HEK293 (cell line): ENCODE data around the gene SOX11.

Experiments
- CTCF ChIA-PET: fragments of 350-600 bp; formaldehyde crosslinking; extraction: SDS; loops from one replicate; lab custom pipeline; 2021; ENCODE audit warnings: antibody characterized with exemption; lab: Yijun Ruan, JAX
- POLR2A ChIA-PET: fragments of 300-600 bp; formaldehyde crosslinking; extraction: SDS; loops from one replicate; lab custom pipeline; 2020; ENCODE audit warnings: antibody characterized with exemption, inconsistent platforms; lab: Yijun Ruan, JAX
- H3K27ac ChIP-seq: fragments of 200-500 bp; sonication (Bioruptor generic); 2 replicates; pipeline ENCODE4 v1.5.1; 2014; ENCODE audit warnings: low read depth, low read length, control low read depth, inconsistent platforms; ENCODE audit errors: extremely low read depth
- H3K36me3 ChIP-seq, 2 experiments: fragments of 200-500 bp in 1 of 2; sonication (Bioruptor generic) in 1 of 2; 1 replicate in 1 of 2; 2 replicates in 1 of 2; pipeline ENCODE4 v1.5.1; 2014 to 2017; ENCODE audit warnings: inconsistent platforms in 2 of 2, low read length in 2 of 2; ENCODE audit not compliant: control insufficient read depth in 2 of 2, insufficient read depth in 1 of 2
- H3K4me1 ChIP-seq: fragments of 200-500 bp; sonication (Bioruptor generic); 2 replicates; pipeline ENCODE4 v1.5.1; 2014; ENCODE audit warnings: mild to moderate bottlenecking, low read length, inconsistent platforms; ENCODE audit not compliant: control insufficient read depth, insufficient read depth
- H3K4me3 ChIP-seq: 2 replicates; pipeline ENCODE4 v1.5.1; 2011; ENCODE audit warnings: low read depth, mild to moderate bottlenecking, control low read depth, low read length, moderate library complexity
- H3K9me3 ChIP-seq: fragments of 200-500 bp; sonication (Bioruptor generic); 2 replicates; pipeline ENCODE4 v1.5.1; 2014; ENCODE audit warnings: low read depth, low read length, inconsistent platforms; ENCODE audit not compliant: control insufficient read depth, insufficient read depth
- BCL11B ChIP-seq: fragments of 450-650 bp; formaldehyde crosslinking; IDR thresholded peaks from 2 replicates; pipeline ENCODE4 v1.5.1; 2016; ENCODE audit warnings: low read depth, missing biosample characterization, missing genetic modification characterization
- GLIS1 ChIP-seq: fragments of 450-650 bp; formaldehyde crosslinking; IDR thresholded peaks from 2 replicates; pipeline ENCODE4 v1.5.1; 2016; ENCODE audit warnings: missing biosample characterization, missing genetic modification characterization
- GLIS2 ChIP-seq: fragments of 450-650 bp; formaldehyde crosslinking; IDR thresholded peaks from 2 replicates; pipeline ENCODE4 v1.5.1; 2016; ENCODE audit warnings: missing biosample characterization, missing genetic modification characterization
- KLF16 ChIP-seq: fragments of 450-650 bp; formaldehyde crosslinking; IDR thresholded peaks from 2 replicates; pipeline ENCODE4 v1.5.1; 2017; ENCODE audit warnings: missing biosample characterization, missing genetic modification characterization
- MYNN ChIP-seq: fragments of 450-650 bp; formaldehyde crosslinking; IDR thresholded peaks from 2 replicates; pipeline ENCODE4 v1.5.1; 2016; ENCODE audit warnings: missing biosample characterization, missing genetic modification characterization, borderline replicate concordance
- OSR2 ChIP-seq: fragments of 450-650 bp; formaldehyde crosslinking; IDR thresholded peaks from 2 replicates; pipeline ENCODE4 v1.5.1; 2016; ENCODE audit warnings: missing biosample characterization, missing genetic modification characterization
- OVOL3 ChIP-seq: fragments of 450-650 bp; formaldehyde crosslinking; IDR thresholded peaks from 2 replicates; pipeline ENCODE4 v1.5.1; 2016; ENCODE audit warnings: missing biosample characterization, missing genetic modification characterization
- ZBTB7A ChIP-seq: fragments of 450-650 bp; formaldehyde crosslinking; IDR thresholded peaks from 2 replicates; pipeline ENCODE4 v1.5.1; 2016; ENCODE audit warnings: low read depth, missing biosample characterization, missing genetic modification characterization
- ZEB2 ChIP-seq: fragments of 450-650 bp; formaldehyde crosslinking; IDR thresholded peaks from 2 replicates; pipeline ENCODE4 v1.5.1; 2016; ENCODE audit warnings: missing biosample characterization, missing genetic modification characterization
- ZNF132 ChIP-seq: fragments of 450-650 bp; formaldehyde crosslinking; IDR thresholded peaks from 2 replicates; pipeline ENCODE4 v1.5.1; 2017; ENCODE audit warnings: missing biosample characterization, missing genetic modification characterization, borderline replicate concordance
- ZNF19 ChIP-seq: fragments of 450-650 bp; formaldehyde crosslinking; IDR thresholded peaks from 2 replicates; pipeline ENCODE4; 2016; ENCODE audit warnings: missing biosample characterization, missing genetic modification characterization, low read depth
- ZNF239 ChIP-seq: fragments of 450-650 bp; formaldehyde crosslinking; IDR thresholded peaks from 2 replicates; pipeline ENCODE4 v1.5.1; 2016; ENCODE audit warnings: missing biosample characterization, missing genetic modification characterization
- ZNF248 ChIP-seq: fragments of 450-650 bp; formaldehyde crosslinking; IDR thresholded peaks from 2 replicates; pipeline ENCODE4 v1.5.1; 2017; ENCODE audit warnings: missing biosample characterization, missing genetic modification characterization
- ZNF302 ChIP-seq: fragments of 450-650 bp; formaldehyde crosslinking; IDR thresholded peaks from 2 replicates; pipeline ENCODE4 v1.5.1; 2016; ENCODE audit warnings: missing biosample characterization, missing genetic modification characterization, low read depth
- ZNF311 ChIP-seq: fragments of 450-650 bp; formaldehyde crosslinking; IDR thresholded peaks from 2 replicates; pipeline ENCODE4 v1.5.1; 2017; ENCODE audit warnings: missing biosample characterization, missing genetic modification characterization, borderline replicate concordance
- ZNF341 ChIP-seq: fragments of 450-650 bp; formaldehyde crosslinking; IDR thresholded peaks from 2 replicates; pipeline ENCODE4; 2016; ENCODE audit warnings: low read depth, missing biosample characterization, missing genetic modification characterization
- ZNF585B ChIP-seq: fragments of 450-650 bp; formaldehyde crosslinking; IDR thresholded peaks from 2 replicates; pipeline ENCODE4 v1.5.1; 2016; ENCODE audit warnings: missing biosample characterization, missing genetic modification characterization
- ZNF596 ChIP-seq: fragments of 450-650 bp; IDR thresholded peaks from 2 replicates; pipeline ENCODE4 v1.5.0; 2018; ENCODE audit warnings: missing biosample characterization, mild to moderate bottlenecking, missing genetic modification characterization, moderate library complexity
- ZNF776 ChIP-seq: fragments of 450-650 bp; formaldehyde crosslinking; IDR thresholded peaks from 2 replicates; pipeline ENCODE4 v1.5.0; 2017; ENCODE audit warnings: missing biosample characterization, missing genetic modification characterization, borderline replicate concordance
- ZNF792 ChIP-seq: fragments of 450-650 bp; formaldehyde crosslinking; IDR thresholded peaks from 2 replicates; pipeline ENCODE4 v1.5.1; 2016; ENCODE audit warnings: missing biosample characterization, missing genetic modification characterization
- ZSCAN16 ChIP-seq: fragments of 450-650 bp; formaldehyde crosslinking; IDR thresholded peaks from 2 replicates; pipeline ENCODE4 v1.5.1; 2016; ENCODE audit warnings: missing biosample characterization, missing genetic modification characterization
- TF ChIP-seq, protein P1 (sequence below): fragments of 450-650 bp; formaldehyde crosslinking; IDR thresholded peaks from 2 replicates; pipeline ENCODE4; 2016; ENCODE audit warnings: missing biosample characterization, missing genetic modification characterization
- TF ChIP-seq, protein P2 (sequence below): sonication (generic); formaldehyde crosslinking; IDR thresholded peaks from 2 replicates; pipeline ENCODE4 v1.8.1; 2022; ENCODE audit warnings: mild to moderate bottlenecking, moderate library complexity, missing genetic modification reagents
- TF ChIP-seq, protein P3 (sequence below): fragments of 450-650 bp; formaldehyde crosslinking; IDR thresholded peaks from 2 replicates; pipeline ENCODE4 v1.5.1; 2017; ENCODE audit warnings: missing biosample characterization, missing genetic modification characterization
- TF ChIP-seq, protein P4 (sequence below): fragments of 450-650 bp; formaldehyde crosslinking; IDR thresholded peaks from 2 replicates; pipeline ENCODE4 v1.5.1; 2016; ENCODE audit warnings: missing biosample characterization, missing genetic modification characterization
- TF ChIP-seq, protein P5 (sequence below): fragments of 450-650 bp; formaldehyde crosslinking; conservative IDR thresholded peaks from 2 replicates; pipeline ENCODE4 v1.5.1; 2016; ENCODE audit warnings: low read depth, missing biosample characterization, missing genetic modification characterization
- TF ChIP-seq, protein P6 (sequence below): fragments of 450-650 bp; formaldehyde crosslinking; IDR thresholded peaks from 2 replicates; pipeline ENCODE4 v1.5.1; 2017; ENCODE audit warnings: missing biosample characterization, missing genetic modification characterization

SOX11 gene

DNA sequence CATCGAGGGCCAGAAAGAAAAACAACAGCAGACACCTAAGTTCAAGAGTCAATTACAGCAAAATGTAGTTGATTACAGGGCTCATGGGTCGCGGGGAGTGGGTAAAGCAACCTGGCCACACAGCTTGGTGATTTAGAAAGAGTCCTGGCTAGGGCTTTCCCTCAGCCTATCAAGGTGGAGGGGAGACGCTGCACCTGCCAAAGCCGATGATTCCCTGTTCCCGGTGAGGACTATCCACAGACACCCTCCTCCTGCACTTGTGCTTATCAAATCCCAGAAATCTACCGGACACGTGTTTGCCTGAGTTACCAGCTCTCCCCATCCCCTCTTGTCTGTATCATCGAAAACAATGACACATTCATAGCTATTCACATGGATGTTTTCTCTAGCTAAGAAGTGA lies 7.0 kb upstream of the SOX11 start:
- TF ChIP-seq ZNF248 (tag by site-specific recombination) = no peak
- no peak for TF ChIP-seq KLF16 (tag by site-specific recombination)
- TF ChIP-seq ZNF596 = no peak
- no peak for TF ChIP-seq OSR2 (tag by site-specific recombination)
- no peak for TF ChIP-seq ZBTB7A
- TF ChIP-seq, protein P1, sequence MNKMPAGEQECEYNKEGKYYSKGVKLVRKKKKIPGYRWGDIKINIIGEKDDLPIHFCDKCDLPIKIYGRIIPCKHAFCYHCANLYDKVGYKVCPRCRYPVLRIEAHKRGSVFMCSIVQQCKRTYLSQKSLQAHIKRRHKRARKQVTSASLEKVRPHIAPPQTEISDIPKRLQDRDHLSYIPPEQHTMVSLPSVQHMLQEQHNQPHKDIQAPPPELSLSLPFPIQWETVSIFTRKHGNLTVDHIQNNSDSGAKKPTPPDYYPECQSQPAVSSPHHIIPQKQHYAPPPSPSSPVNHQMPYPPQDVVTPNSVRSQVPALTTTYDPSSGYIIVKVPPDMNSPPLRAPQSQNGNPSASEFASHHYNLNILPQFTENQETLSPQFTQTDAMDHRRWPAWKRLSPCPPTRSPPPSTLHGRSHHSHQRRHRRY (tag by site-specific recombination) = no peak
- TF ChIP-seq, protein P2, sequence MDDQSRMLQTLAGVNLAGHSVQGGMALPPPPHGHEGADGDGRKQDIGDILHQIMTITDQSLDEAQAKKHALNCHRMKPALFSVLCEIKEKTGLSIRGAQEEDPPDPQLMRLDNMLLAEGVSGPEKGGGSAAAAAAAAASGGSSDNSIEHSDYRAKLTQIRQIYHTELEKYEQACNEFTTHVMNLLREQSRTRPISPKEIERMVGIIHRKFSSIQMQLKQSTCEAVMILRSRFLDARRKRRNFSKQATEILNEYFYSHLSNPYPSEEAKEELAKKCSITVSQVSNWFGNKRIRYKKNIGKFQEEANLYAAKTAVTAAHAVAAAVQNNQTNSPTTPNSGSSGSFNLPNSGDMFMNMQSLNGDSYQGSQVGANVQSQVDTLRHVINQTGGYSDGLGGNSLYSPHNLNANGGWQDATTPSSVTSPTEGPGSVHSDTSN = no peak
- TF ChIP-seq ZNF19 (tag by site-specific recombination) = no peak
- no peak for TF ChIP-seq ZNF132 (tag by site-specific recombination)
- no peak for TF ChIP-seq ZNF776 (tag by site-specific recombination)
- no peak for TF ChIP-seq MYNN
- TF ChIP-seq BCL11B = no peak
- no peak for TF ChIP-seq GLIS2 (tag by site-specific recombination)
- no peak for TF ChIP-seq ZNF341 (tag by site-specific recombination)
- no peak for TF ChIP-seq ZSCAN16 (tag by site-specific recombination)
- no peak for TF ChIP-seq GLIS1 (tag by site-specific recombination)
- TF ChIP-seq, protein P3, sequence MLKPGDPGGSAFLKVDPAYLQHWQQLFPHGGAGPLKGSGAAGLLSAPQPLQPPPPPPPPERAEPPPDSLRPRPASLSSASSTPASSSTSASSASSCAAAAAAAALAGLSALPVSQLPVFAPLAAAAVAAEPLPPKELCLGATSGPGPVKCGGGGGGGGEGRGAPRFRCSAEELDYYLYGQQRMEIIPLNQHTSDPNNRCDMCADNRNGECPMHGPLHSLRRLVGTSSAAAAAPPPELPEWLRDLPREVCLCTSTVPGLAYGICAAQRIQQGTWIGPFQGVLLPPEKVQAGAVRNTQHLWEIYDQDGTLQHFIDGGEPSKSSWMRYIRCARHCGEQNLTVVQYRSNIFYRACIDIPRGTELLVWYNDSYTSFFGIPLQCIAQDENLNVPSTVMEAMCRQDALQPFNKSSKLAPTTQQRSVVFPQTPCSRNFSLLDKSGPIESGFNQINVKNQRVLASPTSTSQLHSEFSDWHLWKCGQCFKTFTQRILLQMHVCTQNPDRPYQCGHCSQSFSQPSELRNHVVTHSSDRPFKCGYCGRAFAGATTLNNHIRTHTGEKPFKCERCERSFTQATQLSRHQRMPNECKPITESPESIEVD (tag by site-specific recombination) = no peak
- no peaks in the 10 kb centered on the region for H3K9me3 ChIP-seq
- H3K27ac ChIP-seq = no peak overlapping the region
- CTCF ChIA-PET = no interaction called here
- no peak overlapping the region for H3K4me3 ChIP-seq
- POLR2A ChIA-PET = no interaction called here
- no peaks in the 10 kb centered on the region for H3K36me3 ChIP-seq
- H3K4me1 ChIP-seq = no peaks in the 10 kb centered on the region

DNA sequence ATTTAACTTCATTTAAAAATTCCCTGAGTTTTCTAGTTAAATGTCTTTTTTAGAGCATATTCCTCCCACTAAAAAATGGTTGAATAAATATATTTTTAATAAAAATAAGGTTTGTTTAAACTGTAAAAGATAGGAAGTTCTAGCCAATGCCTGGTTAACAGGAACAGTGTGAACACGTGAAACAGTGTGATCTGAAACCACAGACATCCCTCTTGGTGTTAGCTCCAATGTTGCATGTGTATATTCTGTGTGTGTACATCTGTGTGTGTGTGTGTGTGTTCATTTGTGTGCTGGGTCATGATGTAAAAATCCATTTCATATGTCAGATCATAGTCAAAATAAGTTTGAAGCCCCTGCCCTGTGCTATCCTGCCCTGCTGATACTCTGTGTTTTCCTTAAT lies 6.1 kb upstream of the SOX11 start:
- CTCF ChIA-PET = no interaction called here
- Histone ChIP-seq H3K4me1 (no peaks in the 10 kb centered on the region), H3K9me3 (no peaks in the 10 kb centered on the region), H3K27ac (no peak overlapping the region), H3K4me3 (no peak overlapping the region), H3K36me3 (no peaks in the 10 kb centered on the region)
- POLR2A ChIA-PET = no interaction called here
- TF ChIP-seq ZNF585B (tag by site-specific recombination) (no peak), ZNF792 (tag by site-specific recombination) (no peak), ZEB2 (tag by site-specific recombination) (no peak), OVOL3 (tag by site-specific recombination) (no peak), ZNF239 (tag by site-specific recombination) (no peak), ZNF311 (tag by site-specific recombination) (no peak), ZNF302 (no peak), MYNN (no peak)
- TF ChIP-seq, protein P4, sequence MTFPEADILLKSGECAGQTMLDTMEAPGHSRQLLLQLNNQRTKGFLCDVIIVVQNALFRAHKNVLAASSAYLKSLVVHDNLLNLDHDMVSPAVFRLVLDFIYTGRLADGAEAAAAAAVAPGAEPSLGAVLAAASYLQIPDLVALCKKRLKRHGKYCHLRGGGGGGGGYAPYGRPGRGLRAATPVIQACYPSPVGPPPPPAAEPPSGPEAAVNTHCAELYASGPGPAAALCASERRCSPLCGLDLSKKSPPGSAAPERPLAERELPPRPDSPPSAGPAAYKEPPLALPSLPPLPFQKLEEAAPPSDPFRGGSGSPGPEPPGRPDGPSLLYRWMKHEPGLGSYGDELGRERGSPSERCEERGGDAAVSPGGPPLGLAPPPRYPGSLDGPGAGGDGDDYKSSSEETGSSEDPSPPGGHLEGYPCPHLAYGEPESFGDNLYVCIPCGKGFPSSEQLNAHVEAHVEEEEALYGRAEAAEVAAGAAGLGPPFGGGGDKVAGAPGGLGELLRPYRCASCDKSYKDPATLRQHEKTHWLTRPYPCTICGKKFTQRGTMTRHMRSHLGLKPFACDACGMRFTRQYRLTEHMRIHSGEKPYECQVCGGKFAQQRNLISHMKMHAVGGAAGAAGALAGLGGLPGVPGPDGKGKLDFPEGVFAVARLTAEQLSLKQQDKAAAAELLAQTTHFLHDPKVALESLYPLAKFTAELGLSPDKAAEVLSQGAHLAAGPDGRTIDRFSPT (tag by site-specific recombination) = no peak
- TF ChIP-seq, protein P5, sequence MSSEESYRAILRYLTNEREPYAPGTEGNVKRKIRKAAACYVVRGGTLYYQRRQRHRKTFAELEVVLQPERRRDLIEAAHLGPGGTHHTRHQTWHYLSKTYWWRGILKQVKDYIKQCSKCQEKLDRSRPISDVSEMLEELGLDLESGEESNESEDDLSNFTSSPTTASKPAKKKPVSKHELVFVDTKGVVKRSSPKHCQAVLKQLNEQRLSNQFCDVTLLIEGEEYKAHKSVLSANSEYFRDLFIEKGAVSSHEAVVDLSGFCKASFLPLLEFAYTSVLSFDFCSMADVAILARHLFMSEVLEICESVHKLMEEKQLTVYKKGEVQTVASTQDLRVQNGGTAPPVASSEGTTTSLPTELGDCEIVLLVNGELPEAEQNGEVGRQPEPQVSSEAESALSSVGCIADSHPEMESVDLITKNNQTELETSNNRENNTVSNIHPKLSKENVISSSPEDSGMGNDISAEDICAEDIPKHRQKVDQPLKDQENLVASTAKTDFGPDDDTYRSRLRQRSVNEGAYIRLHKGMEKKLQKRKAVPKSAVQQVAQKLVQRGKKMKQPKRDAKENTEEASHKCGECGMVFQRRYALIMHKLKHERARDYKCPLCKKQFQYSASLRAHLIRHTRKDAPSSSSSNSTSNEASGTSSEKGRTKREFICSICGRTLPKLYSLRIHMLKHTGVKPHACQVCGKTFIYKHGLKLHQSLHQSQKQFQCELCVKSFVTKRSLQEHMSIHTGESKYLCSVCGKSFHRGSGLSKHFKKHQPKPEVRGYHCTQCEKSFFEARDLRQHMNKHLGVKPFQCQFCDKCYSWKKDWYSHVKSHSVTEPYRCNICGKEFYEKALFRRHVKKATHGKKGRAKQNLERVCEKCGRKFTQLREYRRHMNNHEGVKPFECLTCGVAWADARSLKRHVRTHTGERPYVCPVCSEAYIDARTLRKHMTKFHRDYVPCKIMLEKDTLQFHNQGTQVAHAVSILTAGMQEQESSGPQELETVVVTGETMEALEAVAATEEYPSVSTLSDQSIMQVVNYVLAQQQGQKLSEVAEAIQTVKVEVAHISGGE = no peak
- TF ChIP-seq, protein P6, sequence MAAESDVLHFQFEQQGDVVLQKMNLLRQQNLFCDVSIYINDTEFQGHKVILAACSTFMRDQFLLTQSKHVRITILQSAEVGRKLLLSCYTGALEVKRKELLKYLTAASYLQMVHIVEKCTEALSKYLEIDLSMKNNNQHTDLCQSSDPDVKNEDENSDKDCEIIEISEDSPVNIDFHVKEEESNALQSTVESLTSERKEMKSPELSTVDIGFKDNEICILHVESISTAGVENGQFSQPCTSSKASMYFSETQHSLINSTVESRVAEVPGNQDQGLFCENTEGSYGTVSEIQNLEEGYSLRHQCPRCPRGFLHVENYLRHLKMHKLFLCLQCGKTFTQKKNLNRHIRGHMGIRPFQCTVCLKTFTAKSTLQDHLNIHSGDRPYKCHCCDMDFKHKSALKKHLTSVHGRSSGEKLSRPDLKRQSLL = no peak
